CD4-positive, alpha-beta T cell treated with Interleukin-4 for 1 hour (primary cell): ENCODE measurements around the gene TNFRSF1A.

Experiments
- DNase-seq, 2 donors: peaks; one replicate each; pipeline ENCODE4 v3.0.0-alpha.2; 2020 to 2022

The TNFRSF1A gene

GRCh38 chr12:6374028-6374785 lies 32.3 kb upstream of the TNFRSF1A start:
- DNase-seq: no peak

GRCh38 chr12:6373022-6373787 lies 31.3 kb upstream of the TNFRSF1A start:
- no peak for DNase-seq

GRCh38 chr12:6372403-6373003 lies 30.6 kb upstream of the TNFRSF1A start:
- no peak for DNase-seq

- DNase-seq: no peak
Measured at GRCh38 chr12:6370994-6371754, 29.3 kb upstream of the TNFRSF1A start.

GRCh38 chr12:6370576-6370935 lies 28.7 kb upstream of the TNFRSF1A start:
- no peak for DNase-seq

GRCh38 chr12:6369916-6370575 lies 28.2 kb upstream of the TNFRSF1A start:
- DNase-seq: no peak

- DNase-seq: no peak
Measured at GRCh38 chr12:6368906-6369525, 27.1 kb upstream of the TNFRSF1A start.

GRCh38 chr12:6367969-6368892 lies 26.4 kb upstream of the TNFRSF1A start:
- DNase-seq: peak in 1 of 2 donors; percentile 21

GRCh38 chr12:6367065-6367968 lies 25.4 kb upstream of the TNFRSF1A start:
- peak; percentile 59 to 63 for DNase-seq

GRCh38 chr12:6364044-6364374 lies 22.1 kb upstream of the TNFRSF1A start:
- no peak for DNase-seq

- peak; percentile 58 to 72 for DNase-seq
Measured at GRCh38 chr12:6363330-6364043, 21.6 kb upstream of the TNFRSF1A start.

GRCh38 chr12:6363010-6363329 lies 21.1 kb upstream of the TNFRSF1A start:
- DNase-seq: no peak

- DNase-seq: no peak
Measured at GRCh38 chr12:6362403-6362802, 20.5 kb upstream of the TNFRSF1A start.

- peak in 1 of 2 donors; percentile 53 for DNase-seq
Measured at GRCh38 chr12:6361834-6362233, 20.0 kb upstream of the TNFRSF1A start.

- no peak for DNase-seq
Measured at GRCh38 chr12:6360578-6361490, 19.0 kb upstream of the TNFRSF1A start.

- no peak for DNase-seq
Measured at GRCh38 chr12:6360080-6360571, 18.2 kb upstream of the TNFRSF1A start.

GRCh38 chr12:6358881-6359280 lies 17.0 kb upstream of the TNFRSF1A start:
- DNase-seq: no peak

- DNase-seq: no peak
Measured at GRCh38 chr12:6356374-6356820, 14.5 kb upstream of the TNFRSF1A start.
